ENCODE data around the gene CADPS2. TPM values are rescaled to one million over a fixed set of nuclear protein-coding genes. Genes with fewer than 3 reads are reported as not detected.
"Not testable (repeated sequence)": the region's sequence is repeated elsewhere in the genome, so short reads cannot be mapped to it uniquely, and the experiment has no call there.

The CADPS2 gene
- total RNA-seq, 2 donors from 2014 or later, result 31.9 to 63.9 TPM

GRCh38 chr7:122651451-122651850 is 234.8 kb downstream of the CADPS2 start:
- peaks cover 10% of the 10 kb centered on the region for H3K4me1 ChIP-seq
- no peak for ATAC-seq
- WGBS, 2 donors, result 54 to 86% methylated on average over 2 of the region's 2 CpGs
- H3K4me3 ChIP-seq, result no peak overlapping the region
- H3K36me3 ChIP-seq (replicated peaks in 1 of 2; ENCODE audit: insufficient read depth in 1 of 2, low read depth in 2 of 2), result no peaks in the 10 kb centered on the region
- intact Hi-C loops (cut with DNase I), result no loop called here
- DNase-seq, result no peak
- no peak overlapping the region for H3K27ac ChIP-seq
- TF ChIP-seq POLR2A (IDR thresholded peaks at IDR 0.05), result no peak
- TF ChIP-seq CTCF (IDR thresholded peaks at IDR 0.05), result no peak
- no peaks in the 10 kb centered on the region for H3K9me3 ChIP-seq
- no peaks in the 10 kb centered on the region for H3K27me3 ChIP-seq

- intact Hi-C loops (cut with DNase I), result no loop called here
- Histone ChIP-seq H3K27ac (no peak overlapping the region), H3K4me3 (no peak overlapping the region), H3K9me3 (no peaks in the 10 kb centered on the region), H3K27me3 (no peaks in the 10 kb centered on the region), H3K4me1 (no peaks in the 10 kb centered on the region), H3K36me3 (replicated peaks in 1 of 2; ENCODE audit: insufficient read depth in 1 of 2, low read depth in 2 of 2) (no peaks in the 10 kb centered on the region)
- no peak for DNase-seq
- TF ChIP-seq POLR2A (IDR thresholded peaks at IDR 0.05), result no peak
- TF ChIP-seq CTCF (IDR thresholded peaks at IDR 0.05), result no peak
- WGBS, 2 donors, result 84 to 100% methylated on average over 1 of the region's 1 CpG
- ATAC-seq, result no peak
Observed at GRCh38 chr7:122643250-122643649, 243.0 kb downstream of the CADPS2 start.

- intact Hi-C loops (cut with DNase I), result no loop called here
Observed at GRCh38 chr7:122638459-122638858, 247.8 kb downstream of the CADPS2 start.

GRCh38 chr7:122637784-122638183 is 248.5 kb downstream of the CADPS2 start:
- H3K4me3 ChIP-seq, result no peak overlapping the region
- no peaks in the 10 kb centered on the region for H3K4me1 ChIP-seq
- no peak for TF ChIP-seq CTCF (IDR thresholded peaks at IDR 0.05)
- TF ChIP-seq POLR2A (IDR thresholded peaks at IDR 0.05), result no peak
- intact Hi-C loops (cut with DNase I), result no loop called here
- ATAC-seq, result no peak
- H3K36me3 ChIP-seq (replicated peaks in 1 of 2; ENCODE audit: insufficient read depth in 1 of 2, low read depth in 2 of 2), result no peaks in the 10 kb centered on the region
- H3K27ac ChIP-seq, result no peak overlapping the region
- no peak for DNase-seq
- WGBS, 2 donors, result 84 to 89% methylated on average over 2 of the region's 2 CpGs
- no peaks in the 10 kb centered on the region for H3K9me3 ChIP-seq
- H3K27me3 ChIP-seq, result no peaks in the 10 kb centered on the region

More at GRCh38 chr7:122638459-122638858, 247.8 kb downstream of the CADPS2 start:
- Histone ChIP-seq H3K4me3 (no peak overlapping the region), H3K27me3 (no peaks in the 10 kb centered on the region), H3K27ac (no peak overlapping the region), H3K9me3 (no peaks in the 10 kb centered on the region), H3K36me3 (replicated peaks in 1 of 2; ENCODE audit: insufficient read depth in 1 of 2, low read depth in 2 of 2) (no peaks in the 10 kb centered on the region), H3K4me1 (no peaks in the 10 kb centered on the region)
- ATAC-seq (no peak), DNase-seq (no peak)
- WGBS, 2 donors, result 97 to 98% methylated on average over 2 of the region's 2 CpGs
- TF ChIP-seq POLR2A (IDR thresholded peaks at IDR 0.05) (no peak), CTCF (IDR thresholded peaks at IDR 0.05) (no peak)

- H3K4me1 ChIP-seq; H3K4me3 ChIP-seq; H3K27ac ChIP-seq; H3K9me3 ChIP-seq; DNase-seq; intact Hi-C loops (cut with DNase I); H3K27me3 ChIP-seq; H3K36me3 ChIP-seq (replicated peaks in 1 of 2; ENCODE audit: insufficient read depth in 1 of 2, low read depth in 2 of 2); ATAC-seq: not testable (repeated sequence)
- WGBS, 2 donors, result 89 to 97% methylated on average over 2 of the region's 2 CpGs
Observed at GRCh38 chr7:122635481-122635880, 250.8 kb downstream of the CADPS2 start.

Measured in body of pancreas (tissue), 4 donors.